GM12864 (cell line): Measurements from ENCODE around the gene CCS.
"Not testable (repeated sequence)": the region's sequence is repeated elsewhere in the genome, so short reads cannot be mapped to it uniquely, and the experiment has no call there.

Source experiments
- DNase-seq: peaks from one replicate; pipeline ENCODE4 v3.0.0-alpha.2; 2011; ENCODE audit warnings: low read depth
- H3K4me3 ChIP-seq: 2 replicates; pipeline ENCODE4 v1.5.1; 2011; ENCODE audit warnings: mild to moderate bottlenecking, low read depth, low read length, control low read depth
- CTCF ChIP-seq: IDR thresholded peaks from 2 replicates; pipeline ENCODE4 v1.5.1; 2011; ENCODE audit warnings: low read depth, mild to moderate bottlenecking, moderate library complexity, low read length, control low read depth, inconsistent platforms; ENCODE audit errors: missing control alignments

The CCS gene

GRCh38 chr11:66581261-66581660 lies 11.7 kb upstream of the CCS start:
- TF ChIP-seq CTCF, result no peak
- DNase-seq, result no peak
- H3K4me3 ChIP-seq, result no peak overlapping the region

- DNase-seq, H3K4me3 ChIP-seq: not testable (repeated sequence)
Observed at GRCh38 chr11:66582565-66583147, 10.3 kb upstream of the CCS start.

- H3K4me3 ChIP-seq, DNase-seq: not testable (repeated sequence)
Observed at GRCh38 chr11:66585447-66585846, 7.5 kb upstream of the CCS start.

- DNase-seq, result no peak
- TF ChIP-seq CTCF, result no peak
- no peak overlapping the region for H3K4me3 ChIP-seq
Observed at GRCh38 chr11:66586136-66586535, 6.8 kb upstream of the CCS start.

- DNase-seq, H3K4me3 ChIP-seq: not testable (repeated sequence)
Observed at GRCh38 chr11:66589315-66589714, 3.7 kb upstream of the CCS start.

- H3K4me3 ChIP-seq, result no peak overlapping the region
- DNase-seq, result no peak
- TF ChIP-seq CTCF, result no peak
Observed at GRCh38 chr11:66589996-66590675, 2.8 kb upstream of the CCS start.

- H3K4me3 ChIP-seq, result no peak overlapping the region
- DNase-seq, result no peak
- no peak for TF ChIP-seq CTCF
Observed at GRCh38 chr11:66591175-66591574, 1.8 kb upstream of the CCS start.

- H3K4me3 ChIP-seq, result peak overlapping the region; percentile 74
- TF ChIP-seq CTCF, result no peak
- no peak for DNase-seq
Observed at GRCh38 chr11:66593303-66593635, 284 bp downstream of the CCS start.
